ENCODE results near the gene SPDL1. TPM values are rescaled to one million over a fixed set of nuclear protein-coding genes. Genes with fewer than 3 reads are reported as not detected.
"Not testable (repeated sequence)": the region's sequence is repeated elsewhere in the genome, so short reads cannot be mapped to it uniquely, and the experiment has no call there.

SPDL1 gene
- total RNA-seq, 4 donors from 2014 or later, result 4.1 to 19.3 (median 7.6) TPM

DNA sequence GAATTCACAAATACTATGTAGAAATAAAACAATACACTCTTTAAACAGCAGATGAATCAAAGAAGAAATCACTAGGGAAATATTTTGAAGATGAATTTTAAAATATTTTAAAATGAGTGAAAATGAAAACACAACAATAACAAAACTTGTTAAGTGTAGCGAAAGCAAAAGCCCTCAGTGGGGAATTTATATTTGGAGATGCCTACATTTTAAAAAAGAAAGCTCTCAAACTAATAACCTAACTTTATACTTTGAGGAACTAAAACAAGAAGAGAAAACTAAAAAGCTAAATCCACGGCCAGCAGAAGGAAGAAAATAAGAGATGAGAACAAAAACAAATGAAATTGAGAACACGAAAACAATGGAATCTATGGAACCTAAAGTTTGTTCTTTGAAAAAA lies 22.7 kb downstream of the SPDL1 start:
- Histone ChIP-seq H3K4me3 (replicated peaks in 1 of 3) (no peak overlapping the region), H3K27ac (no peak overlapping the region), H3K36me3 (peaks cover 0 to 9% of the 10 kb centered on the region in 2 donors), H3K4me1 (no peaks in the 10 kb centered on the region), H3K27me3 (no peaks in the 10 kb centered on the region), H3K9me3 (no peaks in the 10 kb centered on the region)
- intact Hi-C loops (cut with DNase I), result no loop called here
- WGBS, 2 donors, result 93 to 96% methylated on average over 3 of the region's 3 CpGs
- DNase-seq, result no peak
- TF ChIP-seq, protein P1, sequence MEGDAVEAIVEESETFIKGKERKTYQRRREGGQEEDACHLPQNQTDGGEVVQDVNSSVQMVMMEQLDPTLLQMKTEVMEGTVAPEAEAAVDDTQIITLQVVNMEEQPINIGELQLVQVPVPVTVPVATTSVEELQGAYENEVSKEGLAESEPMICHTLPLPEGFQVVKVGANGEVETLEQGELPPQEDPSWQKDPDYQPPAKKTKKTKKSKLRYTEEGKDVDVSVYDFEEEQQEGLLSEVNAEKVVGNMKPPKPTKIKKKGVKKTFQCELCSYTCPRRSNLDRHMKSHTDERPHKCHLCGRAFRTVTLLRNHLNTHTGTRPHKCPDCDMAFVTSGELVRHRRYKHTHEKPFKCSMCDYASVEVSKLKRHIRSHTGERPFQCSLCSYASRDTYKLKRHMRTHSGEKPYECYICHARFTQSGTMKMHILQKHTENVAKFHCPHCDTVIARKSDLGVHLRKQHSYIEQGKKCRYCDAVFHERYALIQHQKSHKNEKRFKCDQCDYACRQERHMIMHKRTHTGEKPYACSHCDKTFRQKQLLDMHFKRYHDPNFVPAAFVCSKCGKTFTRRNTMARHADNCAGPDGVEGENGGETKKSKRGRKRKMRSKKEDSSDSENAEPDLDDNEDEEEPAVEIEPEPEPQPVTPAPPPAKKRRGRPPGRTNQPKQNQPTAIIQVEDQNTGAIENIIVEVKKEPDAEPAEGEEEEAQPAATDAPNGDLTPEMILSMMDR (IDR thresholded peaks at IDR 0.05), result no peak
- TF ChIP-seq POLR2A (IDR thresholded peaks at IDR 0.05), result no peak

DNA sequence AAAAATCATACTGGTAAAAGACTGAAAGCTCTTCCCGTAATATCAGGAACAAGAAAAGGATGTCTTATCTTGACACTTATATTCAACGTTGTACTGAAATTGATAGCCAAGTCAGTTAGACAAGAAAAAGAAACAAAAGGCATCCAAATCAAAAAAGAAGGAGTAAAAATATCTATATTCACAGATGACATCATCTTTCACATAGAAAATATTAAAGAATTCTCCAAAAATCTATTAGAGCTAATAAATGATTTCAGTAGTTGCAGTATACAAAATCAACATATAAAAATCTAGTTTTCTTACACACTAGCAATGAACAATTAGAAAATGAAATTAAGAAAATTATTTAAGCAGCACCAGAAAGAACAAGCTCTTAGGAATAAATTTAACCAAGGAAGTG lies 24.3 kb downstream of the SPDL1 start:
- H3K27me3 ChIP-seq, result no peaks in the 10 kb centered on the region
- H3K27ac ChIP-seq, result no peak overlapping the region
- H3K9me3 ChIP-seq, result no peaks in the 10 kb centered on the region
- 83 to 90% methylated on average over 2 of the region's 2 CpGs for WGBS, 2 donors
- TF ChIP-seq POLR2A (IDR thresholded peaks at IDR 0.05), result no peak
- TF ChIP-seq, protein P1 (IDR thresholded peaks at IDR 0.05), result no peak
- no peak overlapping the region for H3K4me3 ChIP-seq (replicated peaks in 1 of 3)
- H3K36me3 ChIP-seq, result no peaks in the 10 kb centered on the region
- H3K4me1 ChIP-seq, result no peaks in the 10 kb centered on the region
- intact Hi-C loops (cut with DNase I), result no loop called here
- no peak for DNase-seq

DNA sequence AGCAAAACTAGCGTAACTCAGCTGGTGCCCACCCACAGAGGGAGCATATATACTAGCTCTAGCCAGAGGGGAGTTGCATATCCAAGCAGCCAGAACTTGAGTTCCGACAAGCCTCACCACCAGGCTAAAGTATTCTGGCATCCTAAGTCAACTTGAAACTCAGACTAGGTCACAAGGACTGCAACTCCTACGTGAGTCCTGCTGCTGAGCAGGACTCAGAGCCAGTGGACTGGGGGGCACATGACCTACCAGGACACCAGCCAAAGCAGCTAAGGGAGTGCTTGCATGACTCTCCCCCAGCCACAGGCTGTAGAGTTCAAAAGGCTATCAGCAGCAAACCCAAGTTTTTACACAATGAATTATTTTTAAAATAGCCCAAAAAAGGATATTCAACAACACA lies 26.1 kb downstream of the SPDL1 start:
- no peaks in the 10 kb centered on the region for H3K4me1 ChIP-seq
- WGBS, 2 donors, result 60 to 77% methylated on average over 3 of the region's 3 CpGs
- no peaks in the 10 kb centered on the region for H3K36me3 ChIP-seq
- H3K27me3 ChIP-seq, result no peaks in the 10 kb centered on the region
- no peaks in the 10 kb centered on the region for H3K9me3 ChIP-seq
- TF ChIP-seq, protein P1 (IDR thresholded peaks at IDR 0.05), result no peak
- TF ChIP-seq POLR2A (IDR thresholded peaks at IDR 0.05), result no peak
- DNase-seq, result no peak
- no peak overlapping the region for H3K27ac ChIP-seq
- intact Hi-C loops (cut with DNase I), result no loop called here
- H3K4me3 ChIP-seq (replicated peaks in 1 of 3), result no peak overlapping the region

DNA sequence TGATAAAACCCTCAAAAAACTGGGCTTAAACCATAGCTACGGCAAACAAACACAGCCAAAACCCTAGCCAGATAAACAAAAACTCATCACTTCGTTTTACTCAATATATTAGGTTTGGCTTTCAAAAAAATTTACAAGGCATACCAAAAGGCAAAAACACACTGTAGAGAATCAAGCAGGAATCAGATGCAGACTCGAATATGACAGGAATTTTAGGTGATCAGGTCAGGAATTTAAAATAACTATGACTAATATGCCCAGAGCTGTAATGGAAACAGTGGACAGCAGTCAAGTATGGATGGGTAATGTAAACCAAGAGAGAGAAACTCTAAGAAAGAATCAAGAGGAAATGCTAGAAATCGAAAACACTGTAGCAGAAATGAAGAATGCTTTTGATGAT lies 27.0 kb downstream of the SPDL1 start:
- no peak for TF ChIP-seq POLR2A (IDR thresholded peaks at IDR 0.05)
- TF ChIP-seq, protein P1 (IDR thresholded peaks at IDR 0.05), result no peak
- no peaks in the 10 kb centered on the region for H3K9me3 ChIP-seq
- H3K4me1 ChIP-seq, result no peaks in the 10 kb centered on the region
- intact Hi-C loops (cut with DNase I), result no loop called here
- H3K27ac ChIP-seq, result no peak overlapping the region
- no peak for DNase-seq
- H3K4me3 ChIP-seq (replicated peaks in 1 of 3), result no peak overlapping the region
- no peaks in the 10 kb centered on the region for H3K36me3 ChIP-seq
- no peaks in the 10 kb centered on the region for H3K27me3 ChIP-seq
- 81 to 86% methylated on average over 4 of the region's 4 CpGs for WGBS, 2 donors

DNA sequence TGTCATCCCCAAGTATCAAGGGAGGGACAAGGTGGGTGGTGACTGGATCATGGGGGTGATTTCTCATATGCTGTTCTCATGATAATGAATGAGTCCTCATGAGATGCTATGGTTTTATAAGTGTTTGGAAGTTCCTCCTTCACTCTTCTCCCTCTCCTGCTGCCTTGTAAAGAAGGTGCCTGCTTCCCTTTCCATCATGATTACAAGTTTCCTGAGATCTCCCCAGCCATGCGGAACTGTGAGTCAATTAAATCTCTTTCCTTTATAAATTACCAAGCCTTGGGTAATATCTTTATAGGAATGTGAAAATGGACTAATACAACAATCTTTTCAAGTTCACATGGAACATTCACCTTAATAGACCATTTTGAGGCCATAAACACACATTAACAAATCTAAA lies 32.0 kb downstream of the SPDL1 start:
- no peak overlapping the region for H3K27ac ChIP-seq
- H3K27me3 ChIP-seq, result no peaks in the 10 kb centered on the region
- WGBS, 2 donors, result 72 to 78% methylated on average over 1 of the region's 1 CpG
- no peak for DNase-seq
- intact Hi-C loops (cut with DNase I), result no loop called here
- H3K36me3 ChIP-seq, result no peaks in the 10 kb centered on the region
- TF ChIP-seq POLR2A (IDR thresholded peaks at IDR 0.05), result no peak
- TF ChIP-seq, protein P1 (IDR thresholded peaks at IDR 0.05), result no peak
- no peak overlapping the region for H3K4me3 ChIP-seq (replicated peaks in 1 of 3)
- no peaks in the 10 kb centered on the region for H3K9me3 ChIP-seq
- H3K4me1 ChIP-seq, result no peaks in the 10 kb centered on the region

DNA sequence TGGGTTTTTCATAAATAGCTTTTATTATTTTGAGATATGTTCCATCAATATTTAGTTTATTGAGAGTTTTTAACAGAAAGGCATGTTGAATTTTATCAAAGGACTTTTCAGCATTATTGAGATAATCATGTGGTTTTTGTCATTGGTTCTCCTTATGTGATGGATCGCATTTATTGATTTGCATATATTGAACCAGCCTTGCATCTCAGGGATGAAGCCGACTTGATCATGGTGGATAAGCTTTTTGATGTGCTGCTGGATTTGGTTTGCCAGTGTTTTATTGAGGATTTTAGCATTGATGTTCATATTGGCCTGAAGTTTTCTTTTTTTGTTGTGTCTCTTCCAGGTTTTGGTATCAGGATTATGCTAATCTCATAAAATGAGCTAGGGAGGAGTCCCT lies 40.7 kb downstream of the SPDL1 start:
- WGBS, 2 donors, result 96 to 97% methylated on average over 2 of the region's 2 CpGs
- H3K4me3 ChIP-seq (replicated peaks in 1 of 3); H3K27ac ChIP-seq; H3K4me1 ChIP-seq; intact Hi-C loops (cut with DNase I); DNase-seq; H3K27me3 ChIP-seq; H3K36me3 ChIP-seq; H3K9me3 ChIP-seq: not testable (repeated sequence)
